ENCODE results near the gene CTSO.
A peak's percentile ranks its signal among the peaks of the same experiment; 100 is the strongest.

CTSO gene

GRCh38 chr4:155964016-155964891 lies 10.6 kb upstream of the CTSO start:
- no peaks in the 10 kb centered on the region for H3K4me1 Mint-ChIP-seq (ENCODE audit: low read depth)
- H3K27me3 Mint-ChIP-seq, result peaks cover 13% of the 10 kb centered on the region
- H3K27ac Mint-ChIP-seq, result no peak overlapping the region
- H3K9me3 Mint-ChIP-seq, result no peaks in the 10 kb centered on the region
- H3K36me3 Mint-ChIP-seq (ENCODE audit: low read depth), result no peaks in the 10 kb centered on the region
- H3K4me3 Mint-ChIP-seq, result no peak overlapping the region

DNA sequence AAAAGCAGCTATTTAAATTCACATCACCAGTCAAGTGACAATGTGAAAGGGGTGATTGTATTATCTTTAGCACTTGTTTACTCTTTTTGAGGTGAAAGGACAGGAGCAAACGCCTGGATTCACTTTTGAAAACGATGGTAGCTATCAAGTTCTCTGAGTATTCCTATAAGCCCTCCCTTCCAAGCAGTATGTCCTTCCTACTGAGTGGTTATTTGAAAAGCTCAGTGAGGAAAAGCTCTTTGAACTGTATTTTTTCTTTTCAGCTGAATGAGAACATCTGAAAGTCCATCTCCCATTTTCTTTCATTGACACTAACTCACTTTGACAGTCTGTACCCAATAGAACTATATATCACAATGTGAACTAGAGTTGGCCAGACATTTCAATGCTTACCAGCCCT lies 9.1 kb upstream of the CTSO start:
- Mint-ChIP-seq H3K9me3 (no peaks in the 10 kb centered on the region), H3K27me3 (peaks cover 24% of the 10 kb centered on the region), H3K27ac (no peak overlapping the region), H3K4me3 (no peak overlapping the region), H3K4me1 (ENCODE audit: low read depth) (no peaks in the 10 kb centered on the region), H3K36me3 (ENCODE audit: low read depth) (no peaks in the 10 kb centered on the region)

DNA sequence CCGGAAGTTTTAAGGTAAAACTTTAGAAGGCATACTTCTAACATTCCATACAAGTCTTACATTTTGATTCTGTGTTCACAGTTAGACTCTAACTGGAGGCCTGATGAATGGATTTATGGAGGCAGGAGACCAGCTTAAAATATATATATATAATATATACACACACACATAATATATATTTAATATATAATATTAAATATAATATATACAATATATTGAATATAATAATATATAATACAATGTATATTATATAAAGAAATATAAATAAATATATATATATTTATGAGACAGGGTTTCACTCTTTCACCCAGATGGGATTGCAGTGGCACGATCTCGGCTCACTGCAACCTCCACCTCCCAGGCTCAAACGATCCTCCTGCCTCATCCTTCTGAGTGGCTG lies 7.9 kb upstream of the CTSO start:
- peaks cover 19% of the 10 kb centered on the region for H3K27me3 Mint-ChIP-seq
- H3K27ac Mint-ChIP-seq, result no peak overlapping the region
- no peaks in the 10 kb centered on the region for H3K36me3 Mint-ChIP-seq (ENCODE audit: low read depth)
- no peak overlapping the region for H3K4me3 Mint-ChIP-seq
- no peaks in the 10 kb centered on the region for H3K4me1 Mint-ChIP-seq (ENCODE audit: low read depth)
- no peaks in the 10 kb centered on the region for H3K9me3 Mint-ChIP-seq

- H3K4me1 Mint-ChIP-seq (ENCODE audit: low read depth), result no peaks in the 10 kb centered on the region
- no peak overlapping the region for H3K27ac Mint-ChIP-seq
- no peaks in the 10 kb centered on the region for H3K9me3 Mint-ChIP-seq
- H3K36me3 Mint-ChIP-seq (ENCODE audit: low read depth), result no peaks in the 10 kb centered on the region
- no peak overlapping the region for H3K4me3 Mint-ChIP-seq
- H3K27me3 Mint-ChIP-seq, result peaks cover 19% of the 10 kb centered on the region
Measured at GRCh38 chr4:155960522-155960921, 6.9 kb upstream of the CTSO start.

GRCh38 chr4:155959417-155959816 lies 5.8 kb upstream of the CTSO start:
- no peaks in the 10 kb centered on the region for H3K36me3 Mint-ChIP-seq (ENCODE audit: low read depth)
- no peak overlapping the region for H3K4me3 Mint-ChIP-seq
- H3K27ac Mint-ChIP-seq, result no peak overlapping the region
- H3K27me3 Mint-ChIP-seq, result peaks cover 19% of the 10 kb centered on the region
- no peaks in the 10 kb centered on the region for H3K9me3 Mint-ChIP-seq
- H3K4me1 Mint-ChIP-seq (ENCODE audit: low read depth), result peaks cover under 1% of the 10 kb centered on the region

GRCh38 chr4:155956461-155956860 lies 2.8 kb upstream of the CTSO start:
- Mint-ChIP-seq H3K27me3 (peaks cover 19% of the 10 kb centered on the region), H3K9me3 (no peaks in the 10 kb centered on the region), H3K4me3 (no peak overlapping the region), H3K4me1 (ENCODE audit: low read depth) (peaks cover 18% of the 10 kb centered on the region), H3K36me3 (ENCODE audit: low read depth) (no peaks in the 10 kb centered on the region), H3K27ac (no peak overlapping the region)

- no peaks in the 10 kb centered on the region for H3K9me3 Mint-ChIP-seq
- H3K27ac Mint-ChIP-seq, result no peak overlapping the region
- peak overlapping the region; percentile 93 for H3K4me3 Mint-ChIP-seq
- no peaks in the 10 kb centered on the region for H3K36me3 Mint-ChIP-seq (ENCODE audit: low read depth)
- peaks cover 12% of the 10 kb centered on the region for H3K27me3 Mint-ChIP-seq
- peaks cover 18% of the 10 kb centered on the region for H3K4me1 Mint-ChIP-seq (ENCODE audit: low read depth)
Measured at GRCh38 chr4:155954939-155955338, 1.3 kb upstream of the CTSO start.

DNA sequence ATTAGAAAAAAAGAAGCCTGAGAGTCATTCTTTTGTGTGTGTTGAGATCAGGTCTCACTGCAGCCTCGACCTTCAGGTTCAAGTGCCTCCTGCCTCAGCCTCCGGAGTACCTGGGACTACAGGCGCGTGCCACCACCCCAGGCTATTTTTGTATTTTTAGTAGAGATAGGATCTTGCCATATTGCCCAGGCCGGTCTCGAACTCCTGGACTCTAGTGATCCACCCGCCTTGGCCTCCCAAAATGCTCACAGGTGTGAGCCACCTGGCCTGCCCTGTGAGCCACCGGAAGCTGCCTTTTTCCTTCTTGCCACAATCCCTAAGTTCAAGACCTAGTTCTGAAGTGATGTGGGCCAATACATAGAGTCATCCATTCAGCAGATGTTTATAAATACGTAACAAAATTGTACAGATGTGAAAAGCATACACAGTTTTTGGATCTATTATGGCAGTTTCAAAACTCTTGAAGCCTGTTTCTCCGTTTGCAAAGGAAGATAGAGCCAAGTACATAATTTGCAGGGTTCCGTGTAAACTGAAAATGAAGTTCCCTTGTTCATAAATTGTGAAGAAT lies 536 bp upstream of the CTSO start:
- Mint-ChIP-seq H3K36me3 (ENCODE audit: low read depth) (no peaks in the 10 kb centered on the region), H3K9me3 (no peaks in the 10 kb centered on the region), H3K4me3 (peak overlapping the region; percentile 93), H3K27me3 (peaks cover 10% of the 10 kb centered on the region), H3K4me1 (ENCODE audit: low read depth) (peaks cover 20% of the 10 kb centered on the region), H3K27ac (peak overlapping the region; percentile 98)

GRCh38 chr4:155952501-155952901 lies 1.2 kb downstream of the CTSO start:
- Mint-ChIP-seq H3K9me3 (no peaks in the 10 kb centered on the region), H3K36me3 (ENCODE audit: low read depth) (no peaks in the 10 kb centered on the region), H3K27ac (no peak overlapping the region), H3K27me3 (no peaks in the 10 kb centered on the region), H3K4me3 (peak overlapping the region; percentile 49), H3K4me1 (ENCODE audit: low read depth) (peaks cover 26% of the 10 kb centered on the region)

DNA sequence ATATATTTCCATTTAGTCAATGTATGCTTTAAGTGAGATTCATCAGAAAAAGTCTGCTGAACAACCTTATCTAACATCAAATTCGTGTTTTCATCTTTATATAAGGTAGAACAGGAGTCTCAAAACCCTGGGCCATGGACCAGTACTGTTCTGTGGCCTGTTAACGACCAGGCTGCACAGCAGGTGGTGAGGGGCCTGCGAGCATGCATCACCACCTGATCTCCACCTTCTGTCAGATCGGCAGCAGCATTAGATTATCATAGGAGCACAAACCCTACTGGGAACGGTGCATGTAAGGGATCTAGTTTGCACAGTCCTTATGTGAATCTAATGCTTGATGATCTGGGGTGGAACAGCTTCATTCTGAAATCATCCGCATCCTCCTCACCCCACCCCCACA lies 3.2 kb downstream of the CTSO start:
- H3K4me1 Mint-ChIP-seq (ENCODE audit: low read depth), result peaks cover 26% of the 10 kb centered on the region
- H3K27ac Mint-ChIP-seq, result no peak overlapping the region
- no peaks in the 10 kb centered on the region for H3K27me3 Mint-ChIP-seq
- no peaks in the 10 kb centered on the region for H3K9me3 Mint-ChIP-seq
- no peak overlapping the region for H3K4me3 Mint-ChIP-seq
- H3K36me3 Mint-ChIP-seq (ENCODE audit: low read depth), result no peaks in the 10 kb centered on the region

- Mint-ChIP-seq H3K9me3 (no peaks in the 10 kb centered on the region), H3K4me3 (no peak overlapping the region), H3K4me1 (ENCODE audit: low read depth) (peaks cover 17% of the 10 kb centered on the region), H3K36me3 (ENCODE audit: low read depth) (no peaks in the 10 kb centered on the region), H3K27ac (no peak overlapping the region), H3K27me3 (no peaks in the 10 kb centered on the region)
Measured at GRCh38 chr4:155948541-155948940, 5.1 kb downstream of the CTSO start.

GRCh38 chr4:155946486-155946885 lies 7.2 kb downstream of the CTSO start:
- no peak overlapping the region for H3K4me3 Mint-ChIP-seq
- H3K36me3 Mint-ChIP-seq (ENCODE audit: low read depth), result peaks cover 2% of the 10 kb centered on the region
- H3K9me3 Mint-ChIP-seq, result no peaks in the 10 kb centered on the region
- no peaks in the 10 kb centered on the region for H3K27me3 Mint-ChIP-seq
- H3K4me1 Mint-ChIP-seq (ENCODE audit: low read depth), result peaks cover 8% of the 10 kb centered on the region
- no peak overlapping the region for H3K27ac Mint-ChIP-seq

- H3K4me3 Mint-ChIP-seq, result no peak overlapping the region
- no peaks in the 10 kb centered on the region for H3K9me3 Mint-ChIP-seq
- H3K4me1 Mint-ChIP-seq (ENCODE audit: low read depth), result peaks cover 8% of the 10 kb centered on the region
- no peaks in the 10 kb centered on the region for H3K27me3 Mint-ChIP-seq
- H3K27ac Mint-ChIP-seq, result no peak overlapping the region
- peaks cover 15% of the 10 kb centered on the region for H3K36me3 Mint-ChIP-seq (ENCODE audit: low read depth)
Measured at GRCh38 chr4:155944516-155944915, 9.2 kb downstream of the CTSO start.

DNA sequence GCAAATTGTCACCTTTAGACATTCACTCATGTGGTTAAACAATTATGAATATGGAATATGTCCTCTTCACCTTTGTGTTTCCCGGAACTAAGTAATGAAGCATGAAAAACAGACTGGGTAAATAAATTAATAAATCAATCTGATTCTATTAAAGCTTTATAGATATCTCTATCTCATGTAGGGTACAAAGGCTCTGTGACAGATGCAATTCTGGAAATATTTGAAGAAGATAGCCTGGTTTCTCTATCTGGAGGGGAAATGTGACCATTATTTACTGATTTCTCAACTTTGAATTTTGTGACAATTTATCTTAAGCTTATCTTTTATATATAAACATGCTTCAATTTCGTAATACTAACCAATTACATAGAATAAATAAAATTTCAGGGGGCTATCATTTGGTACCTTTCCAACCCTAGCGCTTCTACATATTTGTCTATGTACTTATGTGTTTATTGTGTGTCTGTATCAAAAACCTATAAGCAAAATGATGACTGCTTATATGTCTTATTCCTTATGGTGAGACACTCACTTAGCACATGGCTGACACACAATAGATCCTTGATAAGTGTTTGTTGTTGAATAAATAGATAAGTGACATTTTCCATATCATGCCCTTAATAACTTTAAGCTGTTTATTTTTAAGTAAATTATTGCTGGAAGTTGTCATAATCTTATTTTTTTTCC lies 9.9 kb downstream of the CTSO start:
- H3K9me3 Mint-ChIP-seq, result no peaks in the 10 kb centered on the region
- H3K4me1 Mint-ChIP-seq (ENCODE audit: low read depth), result peaks cover 1% of the 10 kb centered on the region
- H3K36me3 Mint-ChIP-seq (ENCODE audit: low read depth), result peaks cover 15% of the 10 kb centered on the region
- H3K4me3 Mint-ChIP-seq, result no peak overlapping the region
- H3K27ac Mint-ChIP-seq, result no peak overlapping the region
- no peaks in the 10 kb centered on the region for H3K27me3 Mint-ChIP-seq

- H3K4me1 Mint-ChIP-seq (ENCODE audit: low read depth), result no peaks in the 10 kb centered on the region
- no peak overlapping the region for H3K4me3 Mint-ChIP-seq
- peaks cover 27% of the 10 kb centered on the region for H3K36me3 Mint-ChIP-seq (ENCODE audit: low read depth)
- no peak overlapping the region for H3K27ac Mint-ChIP-seq
- no peaks in the 10 kb centered on the region for H3K9me3 Mint-ChIP-seq
- H3K27me3 Mint-ChIP-seq, result no peaks in the 10 kb centered on the region
Measured at GRCh38 chr4:155941820-155942219, 11.8 kb downstream of the CTSO start.

Data from stimulated activated naive CD8-positive, alpha-beta T cell treated with anti-CD3 and anti-CD28 coated beads, Interleukin-15, Interleukin-2, amounts not matched to agents 100 ng/mL and 50 ng/mL, for 24 hours (primary cell).